Hematopoietic multipotent progenitor cell treated with erythropoietin and hydrocortisone succinate and interleukin-3 and kit ligand, for 6 days (in vitro differentiated cells): Measurements from ENCODE around the gene SERPINA6.
"Not testable (repeated sequence)": the region's sequence is repeated elsewhere in the genome, so short reads cannot be mapped to it uniquely, and the experiment has no call there.

Source experiments
- DNase-seq: peaks from one replicate; pipeline ENCODE4 v3.0.0-alpha.2; 2015

The SERPINA6 gene

DNA sequence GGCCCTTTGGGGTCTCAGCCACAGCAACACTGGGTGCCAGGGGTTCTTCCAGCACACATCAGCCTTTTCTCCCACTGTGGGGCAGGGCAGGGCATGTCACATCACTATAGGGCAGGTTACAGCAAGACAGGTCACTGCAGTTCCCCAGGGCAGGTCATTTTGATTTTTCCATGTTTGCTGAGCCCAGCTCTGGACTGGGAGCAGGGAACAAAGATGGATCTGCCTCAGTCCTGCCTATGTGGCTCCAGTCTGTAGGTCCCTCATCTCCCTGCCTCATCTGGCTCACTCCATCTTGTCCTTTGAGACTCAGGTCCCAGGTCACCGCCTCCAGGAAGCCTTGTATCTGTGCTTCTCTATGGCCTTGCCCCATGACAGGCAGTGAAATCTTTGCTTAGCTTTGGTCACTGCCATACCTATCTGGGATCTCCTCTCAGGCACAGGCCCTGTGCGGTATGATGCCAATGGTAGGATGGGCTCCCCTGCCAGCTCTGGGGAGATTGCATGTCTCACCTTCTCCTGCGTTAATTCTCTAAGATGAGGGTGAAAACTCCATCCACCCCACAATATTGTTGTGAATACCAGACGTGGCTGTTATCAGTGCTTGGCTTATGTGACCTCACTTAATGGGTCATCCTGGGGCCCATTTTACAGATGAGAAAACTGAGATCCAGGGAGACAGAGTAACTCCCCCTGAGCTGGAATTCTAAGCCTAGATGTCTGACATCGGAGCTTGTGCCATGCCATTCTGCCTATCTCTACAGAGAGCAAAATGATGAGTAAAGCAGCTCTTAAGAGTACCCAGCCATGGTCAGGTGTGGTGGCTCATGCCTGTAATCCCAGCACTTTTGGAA, 1.5 kb downstream of the SERPINA6 start:
- DNase-seq: no peak

DNA sequence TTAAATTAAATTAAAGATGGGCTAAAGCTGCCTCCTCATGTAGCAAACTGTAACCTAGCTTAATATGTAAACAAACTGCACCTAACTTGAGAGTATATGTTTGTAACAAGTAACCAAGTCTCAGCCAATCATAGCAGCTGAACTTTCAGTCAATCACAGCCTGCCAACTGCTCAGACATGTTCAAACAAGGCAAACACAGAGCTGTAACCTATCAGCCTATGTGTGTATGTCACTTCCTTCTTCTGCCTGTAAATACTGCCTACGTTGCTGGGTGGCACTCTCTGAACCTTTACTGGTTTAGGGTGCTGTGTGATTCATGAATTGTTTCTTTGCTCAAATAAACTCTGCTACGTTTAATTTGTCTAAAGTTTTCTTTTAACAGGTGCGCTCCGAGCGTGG, 2.9 kb downstream of the SERPINA6 start:
- no peak for DNase-seq

- DNase-seq: no peak
Observed at GRCh38 chr14:94317259-94317658, 5.9 kb downstream of the SERPINA6 start.

GRCh38 chr14:94316692-94317091, 6.4 kb downstream of the SERPINA6 start:
- no peak for DNase-seq

DNA sequence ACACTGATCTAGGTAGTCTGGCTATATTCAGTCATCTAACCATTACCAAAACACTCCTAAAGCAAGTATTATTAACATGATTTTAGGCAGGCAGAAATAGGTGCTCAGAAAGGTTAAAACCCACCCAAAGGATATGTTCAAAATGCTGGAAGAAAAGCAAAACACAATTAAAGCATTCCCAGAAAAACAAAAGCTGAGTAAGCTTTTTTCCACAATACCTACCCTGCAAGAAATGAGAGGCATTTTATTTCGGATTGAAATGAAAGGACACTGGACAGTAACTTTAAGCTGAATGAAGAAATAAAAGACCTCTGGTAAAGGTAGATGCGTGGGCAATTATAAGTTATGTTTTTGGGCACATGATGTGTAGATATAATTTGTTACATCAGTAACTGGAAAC, 8.2 kb downstream of the SERPINA6 start:
- no peak for DNase-seq

GRCh38 chr14:94313991-94314655, 9.0 kb downstream of the SERPINA6 start:
- no peak for DNase-seq

DNA sequence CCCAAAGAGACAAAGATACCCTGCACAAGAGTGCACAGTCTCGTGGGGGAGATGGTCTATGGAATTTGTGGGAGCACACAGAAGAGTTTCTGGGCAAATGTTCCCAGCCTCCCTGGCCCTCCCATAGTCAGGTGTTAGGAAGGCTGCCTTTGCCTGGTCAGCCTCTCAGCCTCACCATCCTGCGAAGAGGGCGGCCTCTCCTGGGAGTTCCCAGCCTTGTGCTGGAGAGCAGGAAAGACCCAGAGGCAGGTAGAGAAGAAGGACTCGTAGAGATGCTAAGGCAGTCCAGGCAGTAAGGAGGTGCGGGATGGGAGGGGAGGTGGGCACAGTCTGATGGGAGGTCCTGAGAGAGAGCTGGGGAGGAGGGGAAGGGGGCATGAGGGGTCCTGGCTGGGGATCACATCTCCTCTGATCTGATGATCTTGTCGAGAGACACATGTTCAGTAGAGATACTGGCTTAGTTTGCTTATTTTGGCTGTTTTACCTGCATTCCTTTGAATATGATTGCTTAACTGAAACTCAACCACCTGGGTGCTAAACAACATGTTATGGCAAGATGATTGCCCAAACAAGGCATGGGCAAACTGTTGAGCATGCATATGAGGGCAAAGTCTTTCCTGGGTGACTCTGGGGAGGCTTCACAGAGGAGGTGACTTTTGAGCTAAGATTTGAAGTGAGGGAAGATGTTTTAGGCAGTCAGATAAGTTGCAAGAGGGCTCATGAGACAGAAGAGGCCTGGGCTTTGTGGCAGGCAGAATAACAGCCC, 10.5 kb downstream of the SERPINA6 start:
- DNase-seq: no peak

GRCh38 chr14:94310248-94310647, 12.9 kb downstream of the SERPINA6 start:
- DNase-seq: no peak

GRCh38 chr14:94309721-94310120, 13.4 kb downstream of the SERPINA6 start:
- DNase-seq: no peak

DNA sequence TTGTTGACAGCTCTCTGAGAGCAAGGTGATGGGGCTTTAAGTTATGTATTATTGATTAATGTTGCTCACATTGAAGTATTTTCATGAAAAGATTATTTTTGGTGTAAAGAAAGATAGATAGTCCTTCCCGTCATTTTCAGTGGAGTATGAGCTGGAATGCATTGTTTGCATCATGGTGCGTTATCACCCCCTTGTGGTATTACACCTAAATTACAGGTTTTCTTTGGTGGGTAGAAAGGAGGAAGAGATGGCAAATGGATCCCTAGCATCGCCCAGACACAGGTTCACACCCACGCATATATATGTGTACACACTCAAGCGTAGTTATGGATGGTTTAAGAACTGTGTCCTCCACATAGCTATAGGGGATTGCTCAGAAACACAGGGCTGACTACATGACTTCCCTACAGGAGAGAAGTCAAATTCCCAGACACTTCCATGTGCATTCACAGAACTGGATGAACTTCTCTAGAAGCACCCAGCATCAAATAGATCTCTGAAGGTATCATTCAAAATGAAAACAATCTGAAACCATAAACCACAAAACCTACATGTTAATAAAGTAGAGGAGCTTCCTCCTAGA, 15.6 kb downstream of the SERPINA6 start:
- peak; percentile 26 for DNase-seq

GRCh38 chr14:94306047-94306978, 16.8 kb downstream of the SERPINA6 start:
- DNase-seq: no peak

DNA sequence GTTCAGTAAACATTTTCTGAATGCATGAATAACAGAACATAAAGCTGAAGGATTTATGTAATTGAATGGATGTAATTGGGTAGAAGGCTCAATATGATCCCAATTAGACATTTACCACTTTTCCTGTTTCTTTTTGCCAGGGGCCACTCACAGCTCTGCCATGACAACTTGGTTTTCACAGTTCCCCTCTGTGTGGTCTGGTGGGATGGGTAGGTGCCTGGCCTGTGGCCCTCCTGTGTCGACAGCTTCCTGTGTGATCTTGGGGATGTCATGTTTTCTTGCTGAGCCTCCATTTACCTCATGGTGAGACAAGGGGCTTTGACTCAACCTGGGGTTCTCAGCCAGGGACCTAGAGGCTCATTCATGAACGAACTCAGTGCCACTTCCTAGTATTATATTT, 17.5 kb downstream of the SERPINA6 start:
- DNase-seq: no peak

DNA sequence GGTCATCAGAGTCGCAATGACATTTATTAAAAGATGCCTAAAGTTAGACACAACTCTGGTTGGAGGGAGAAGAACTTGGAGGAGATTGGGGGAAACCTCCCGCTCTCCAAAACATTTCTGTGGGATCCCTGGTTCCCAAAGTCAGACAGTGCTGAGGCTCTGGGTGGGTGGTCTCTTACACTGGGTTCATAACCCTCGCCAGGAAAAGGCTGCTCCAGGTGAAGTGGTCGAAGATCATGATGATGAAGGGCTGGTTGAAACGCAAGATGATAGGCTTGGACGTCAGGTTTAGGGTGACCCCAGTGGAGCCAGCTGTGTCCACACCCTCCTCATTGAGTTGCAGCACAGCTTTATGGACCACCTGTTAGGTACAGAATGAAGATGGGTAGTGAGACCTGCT, 18.9 kb downstream of the SERPINA6 start:
- no peak for DNase-seq

DNA sequence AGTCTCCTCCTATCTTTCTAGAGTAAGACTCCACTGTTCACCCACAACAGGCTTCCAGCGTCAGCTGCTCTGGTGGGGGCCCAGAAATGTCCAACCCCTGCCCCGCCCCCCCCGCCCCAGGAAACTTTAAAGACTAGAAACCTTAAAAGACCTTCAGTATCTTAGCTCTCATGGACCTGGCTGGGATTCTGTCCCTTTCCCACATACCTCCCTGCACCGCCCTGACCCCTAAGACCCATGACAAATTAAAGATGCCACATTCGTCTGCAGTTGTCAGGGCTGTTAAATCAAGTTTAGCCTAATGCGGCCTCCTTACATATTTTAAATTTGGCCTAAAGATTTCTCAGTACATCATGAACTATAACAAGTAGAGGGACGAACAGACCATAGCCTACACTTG, 20.0 kb downstream of the SERPINA6 start:
- DNase-seq: no peak

GRCh38 chr14:94298130-94298529, 25.0 kb downstream of the SERPINA6 start:
- DNase-seq: no peak

GRCh38 chr14:94296181-94296545, 27.0 kb downstream of the SERPINA6 start:
- DNase-seq: not testable (repeated sequence)

DNA sequence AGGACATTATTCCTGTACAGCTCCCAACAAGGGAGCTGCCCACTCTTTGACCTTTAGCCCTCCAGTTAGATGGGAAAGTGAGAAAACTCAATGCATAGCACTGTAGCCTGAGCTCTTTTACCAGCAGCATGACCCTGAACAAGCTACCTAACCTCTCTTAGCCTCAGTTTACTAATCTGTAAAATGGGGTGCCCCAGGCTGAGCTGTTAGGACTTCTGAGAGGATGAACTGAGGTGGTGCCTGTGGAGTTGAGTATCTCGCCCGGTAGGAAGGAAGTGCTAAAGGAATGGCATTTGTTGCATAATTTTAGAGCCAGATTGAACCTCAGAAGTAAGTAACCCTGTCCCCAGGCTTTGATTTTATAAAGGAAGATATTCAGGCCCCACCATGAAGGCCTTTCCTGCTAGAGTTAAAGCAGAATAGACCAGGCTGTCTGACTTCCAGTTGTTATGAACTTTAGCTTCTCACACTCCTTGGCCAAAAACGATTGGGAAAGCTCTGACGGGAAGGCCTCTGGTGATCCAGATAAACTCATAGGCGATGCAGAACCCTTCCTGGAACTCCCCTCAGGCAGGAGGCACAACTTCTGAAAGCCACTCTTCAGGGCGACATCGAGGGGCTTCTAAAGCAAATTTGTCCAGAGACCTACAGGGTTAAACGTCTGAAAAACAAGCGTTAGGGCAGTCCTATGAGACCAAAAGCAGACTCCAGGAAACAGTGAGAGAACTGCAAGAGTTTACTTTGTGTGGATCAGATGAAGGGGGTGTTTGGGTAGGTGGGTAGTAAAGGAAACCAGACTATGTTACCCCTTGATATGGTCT, 27.6 kb downstream of the SERPINA6 start:
- DNase-seq: no peak

- no peak for DNase-seq
Observed at GRCh38 chr14:94293578-94293924, 29.6 kb downstream of the SERPINA6 start.

GRCh38 chr14:94292872-94293577, 30.1 kb downstream of the SERPINA6 start, which contains the start of gene SERPINA10:
SERPINA10 (minus strand) TSS chr14:94293268; CDS start chr14:94290593, 2,675 bp downstream.
- no peak for DNase-seq

DNA sequence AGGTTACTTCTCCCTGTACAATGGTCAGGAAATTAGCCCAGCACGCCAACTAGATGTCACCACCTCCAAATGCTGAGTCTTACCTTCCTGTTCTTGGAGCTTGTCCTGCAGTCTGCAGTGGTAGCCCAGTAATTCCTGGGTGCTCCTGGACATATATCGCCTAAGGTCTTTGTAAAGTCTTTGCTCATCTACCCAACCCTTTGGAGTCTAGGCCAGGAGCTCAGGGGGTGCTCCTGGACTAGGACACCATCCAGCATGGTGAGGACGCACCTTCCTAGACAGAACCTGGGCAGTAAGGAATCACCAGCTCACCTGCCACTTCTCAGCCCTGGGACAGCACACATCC, 30.6 kb downstream of the SERPINA6 start:
- no peak for DNase-seq
